HG03469 (cell line): ENCODE results near the gene GSDME.
A peak's percentile ranks its signal among the peaks of the same experiment; 100 is the strongest.

Experiments used
- ATAC-seq: cut with Tn5 transposase; IDR thresholded peaks from one replicate; pipeline ENCODE4 v1.9.1; 2021; ENCODE audit warnings: mild to moderate bottlenecking, moderate library complexity, moderate number of reproducible peaks; ENCODE audit not compliant: unreplicated experiment

GSDME gene

DNA sequence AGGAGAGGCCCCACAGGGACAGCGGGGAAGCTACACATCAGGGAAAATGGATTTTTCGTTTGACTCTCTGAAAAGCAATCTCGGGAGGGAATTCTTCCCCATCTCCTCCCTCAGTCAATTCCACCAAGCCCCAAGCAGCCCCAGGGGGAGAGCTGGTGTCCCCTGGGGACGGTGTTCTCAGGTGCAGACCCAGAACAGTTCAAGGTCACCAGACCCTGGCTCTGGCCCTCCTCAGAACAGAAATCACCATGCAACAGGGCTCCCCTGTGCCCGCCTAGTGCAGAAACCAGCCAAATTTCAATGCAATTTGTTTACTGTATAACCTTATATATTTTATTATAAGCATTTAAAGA lies 34.1 kb downstream of the GSDME start:
- ATAC-seq, result no peak

- no peak for ATAC-seq
Observed at GRCh38 chr7:24722386-24723177, 34.7 kb downstream of the GSDME start.

DNA sequence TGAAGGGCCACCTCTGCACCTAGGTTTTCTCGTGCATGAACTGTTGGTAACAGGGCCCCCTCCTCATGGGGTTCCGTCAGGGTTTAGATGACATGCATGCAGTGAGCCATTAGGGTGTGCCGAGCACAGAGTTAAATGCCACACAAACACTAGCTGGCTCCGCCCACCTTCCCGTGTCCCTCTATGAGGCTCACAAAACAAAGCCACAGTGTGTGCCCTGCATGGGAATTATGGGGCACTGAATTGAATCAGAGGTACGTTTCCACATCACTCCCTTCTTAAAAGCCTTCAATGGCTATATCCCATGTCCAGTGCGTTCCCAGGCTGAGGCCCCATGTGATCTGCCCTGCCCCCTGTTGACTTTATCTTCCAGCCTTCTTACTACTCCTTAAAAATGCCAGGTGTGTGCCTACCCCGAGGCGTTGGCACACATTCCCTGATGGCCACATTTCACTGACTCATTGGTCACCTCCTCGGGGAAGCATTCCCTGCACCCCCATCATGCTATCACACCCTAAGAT lies 35.7 kb downstream of the GSDME start:
- ATAC-seq, result no peak

GRCh38 chr7:24720283-24720682 lies 37.0 kb downstream of the GSDME start:
- no peak for ATAC-seq

DNA sequence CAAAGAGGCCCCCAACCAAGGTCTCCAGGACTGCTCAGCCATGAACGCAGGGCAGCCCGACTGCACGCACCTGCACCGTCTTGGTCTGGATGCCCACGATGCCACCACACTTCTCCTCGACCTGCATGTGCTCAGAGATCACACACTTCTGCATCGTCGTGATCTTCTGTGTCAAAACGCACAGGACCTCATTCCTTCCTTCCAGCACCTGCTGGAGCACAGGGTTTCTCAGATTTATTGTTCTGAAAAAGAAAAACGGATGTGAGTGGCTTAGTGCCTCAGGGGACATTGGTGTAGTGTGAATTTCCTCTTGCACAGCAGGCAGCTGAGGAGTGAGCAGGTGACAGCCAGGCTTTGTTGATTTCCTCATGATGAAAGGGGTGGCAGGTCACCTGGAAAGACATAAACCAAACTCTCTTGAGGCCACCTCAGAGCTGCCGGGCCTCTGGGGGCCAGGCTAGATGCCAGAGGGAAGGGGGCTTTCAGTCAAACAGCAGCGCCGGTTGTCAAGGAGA lies 38.2 kb downstream of the GSDME start:
- ATAC-seq, result peak; percentile 47

- ATAC-seq, result no peak
Observed at GRCh38 chr7:24718431-24718831, 38.8 kb downstream of the GSDME start.

- no peak for ATAC-seq
Observed at GRCh38 chr7:24717694-24718320, 39.5 kb downstream of the GSDME start.

DNA sequence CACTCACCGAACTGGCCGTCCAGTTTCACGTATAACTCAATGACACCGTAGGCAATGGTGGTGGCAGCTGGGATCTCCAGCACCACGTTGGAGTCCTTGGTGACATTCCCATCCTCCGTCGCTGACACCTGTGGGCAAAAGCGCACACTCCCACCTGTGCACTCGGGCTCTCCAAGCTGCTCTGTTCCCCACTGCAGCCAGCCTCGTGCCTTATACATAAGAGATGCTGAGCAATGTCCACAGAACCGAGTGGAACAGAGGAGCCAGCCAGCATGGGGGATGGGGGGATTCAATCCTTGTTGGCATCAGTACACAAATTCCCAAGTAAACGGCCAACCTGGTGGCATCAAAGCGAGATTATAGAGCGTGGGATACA lies 40.0 kb downstream of the GSDME start:
- no peak for ATAC-seq

DNA sequence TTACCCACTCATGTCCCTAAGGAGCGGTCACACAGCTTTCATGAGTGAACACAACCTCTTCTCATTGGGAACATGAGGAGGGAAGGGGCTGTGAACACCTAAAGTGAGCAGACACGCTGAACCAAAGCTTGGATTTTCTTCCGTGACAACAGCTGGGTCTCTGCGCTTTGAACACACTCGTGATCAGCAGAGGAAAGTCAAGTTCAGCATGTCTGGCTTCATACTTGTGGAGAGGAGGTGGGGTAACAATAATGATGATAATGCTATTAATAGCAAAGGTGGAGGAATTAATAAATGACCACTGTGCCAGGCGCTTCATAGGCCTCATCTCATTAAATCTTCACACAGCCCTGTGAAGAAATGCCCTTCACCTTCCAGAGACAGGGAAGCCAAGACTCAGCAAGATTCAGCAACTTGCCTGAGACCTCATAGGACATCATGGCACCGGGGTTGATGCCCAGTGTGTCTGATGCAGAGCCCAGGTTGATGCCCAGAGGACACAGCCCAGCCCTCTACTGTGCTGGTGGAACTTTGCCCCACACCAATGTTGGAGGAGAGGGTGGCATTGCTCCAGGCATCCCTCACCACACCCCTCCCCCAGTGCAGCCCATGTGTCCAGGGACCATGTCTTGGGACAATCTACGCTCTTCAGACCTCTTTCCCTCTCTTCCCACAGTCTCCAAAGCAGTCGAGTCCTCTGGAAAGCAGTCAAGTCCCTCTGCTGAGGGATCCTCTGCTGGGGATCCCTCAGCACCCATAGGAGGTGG lies 40.6 kb downstream of the GSDME start:
- ATAC-seq, result no peak

GRCh38 chr7:24715661-24716479 lies 41.4 kb downstream of the GSDME start:
- peak; percentile 31 for ATAC-seq

- ATAC-seq, result no peak
Observed at GRCh38 chr7:24715171-24715570, 42.1 kb downstream of the GSDME start.

GRCh38 chr7:24714676-24715010 lies 42.6 kb downstream of the GSDME start:
- ATAC-seq, result no peak

DNA sequence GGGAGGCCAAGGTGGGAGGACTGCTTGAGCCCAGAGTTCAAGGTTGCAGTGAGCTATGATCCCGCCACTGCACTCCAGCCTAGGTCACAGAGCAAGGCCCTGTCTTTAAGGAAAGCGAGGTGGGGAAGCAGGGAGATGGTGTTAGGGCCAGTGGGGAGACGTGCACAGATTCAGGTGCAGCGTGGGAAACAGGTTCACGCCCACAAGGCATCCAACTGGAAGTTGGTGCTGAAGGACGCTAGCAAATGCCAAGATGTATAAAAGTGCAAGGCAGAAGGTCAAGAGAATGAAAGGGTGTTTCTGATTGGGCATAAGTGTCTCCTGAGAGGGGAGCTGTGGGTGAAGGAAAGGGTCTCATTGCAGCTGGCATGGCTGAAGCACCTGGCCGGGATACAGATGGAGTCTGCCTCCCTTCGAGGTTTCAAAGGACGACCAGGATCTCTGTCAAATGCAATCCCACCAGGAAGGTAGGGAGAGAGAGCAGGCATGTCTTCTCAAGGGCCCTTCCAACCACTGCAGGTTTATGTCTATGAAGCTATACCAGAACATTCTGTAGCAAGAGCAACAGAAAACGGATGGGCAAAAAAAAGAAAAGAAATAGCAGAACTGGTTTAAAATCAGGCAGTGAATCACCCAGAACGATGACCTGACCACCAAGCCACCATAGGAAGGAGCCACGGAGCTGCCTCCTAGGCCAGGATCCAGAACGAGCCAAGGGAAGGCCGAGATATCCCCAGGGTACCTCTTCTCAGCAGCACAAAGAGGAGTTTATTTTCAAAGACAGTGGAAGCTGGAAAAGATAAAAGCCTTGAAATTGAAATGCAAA lies 43.2 kb downstream of the GSDME start:
- no peak for ATAC-seq

DNA sequence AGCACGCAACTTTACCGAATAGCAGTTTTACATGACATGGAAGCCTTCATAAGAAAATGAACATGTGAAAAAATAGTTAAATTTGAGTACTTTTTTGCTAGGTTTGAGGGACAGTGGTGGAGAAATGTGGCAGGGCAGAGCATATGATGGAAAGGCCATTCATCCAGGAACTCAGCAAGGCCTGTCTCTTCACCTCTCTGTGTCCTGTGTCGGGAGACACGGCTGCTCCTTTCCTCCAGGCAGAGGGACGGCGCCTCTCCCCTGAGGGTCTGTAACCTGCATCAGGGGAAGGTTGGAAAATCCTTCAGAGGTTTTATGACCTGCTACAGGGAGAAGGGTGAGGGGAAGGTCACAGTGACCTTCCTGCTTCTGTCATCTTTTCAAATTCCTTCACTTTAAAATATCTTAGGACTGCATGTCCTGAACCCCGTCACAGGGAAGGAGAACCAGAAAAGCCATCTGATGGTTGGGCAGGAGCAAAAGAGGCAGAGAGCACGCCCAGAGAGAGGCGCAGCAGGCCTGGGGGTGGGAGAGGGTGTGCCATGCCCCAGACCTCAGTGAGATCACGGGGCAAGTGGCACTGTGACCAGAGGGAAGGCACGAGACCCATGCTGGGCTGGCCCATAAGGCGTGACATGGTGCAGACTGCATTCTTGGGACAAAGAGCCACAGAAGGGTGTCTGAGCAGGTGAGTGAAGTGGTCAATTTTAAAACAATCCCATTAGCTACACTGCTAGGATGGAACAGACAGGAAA lies 44.0 kb downstream of the GSDME start:
- ATAC-seq, result no peak

GRCh38 chr7:24709585-24710360 lies 47.5 kb downstream of the GSDME start:
- no peak for ATAC-seq

- no peak for ATAC-seq
Observed at GRCh38 chr7:24709051-24709450, 48.2 kb downstream of the GSDME start.

- no peak for ATAC-seq
Observed at GRCh38 chr7:24707988-24708615, 49.2 kb downstream of the GSDME start.
